Retinal pigment epithelial cell (primary cell): Measurements from ENCODE around the gene TMEM131.

ENCODE experiments used
- DNase-seq: peaks from one replicate; pipeline ENCODE4 v3.0.0-alpha.2; 2010; ENCODE audit warnings: low read depth
- H3K4me3 ChIP-seq: 2 replicates; pipeline ENCODE4 v1.5.1; 2011; ENCODE audit warnings: mild to moderate bottlenecking, low read length, control low read depth, moderate library complexity
- CTCF ChIP-seq: conservative IDR thresholded peaks from 2 replicates; pipeline ENCODE4 v1.5.1; 2011; ENCODE audit warnings: low read depth, low read length, control low read depth, inconsistent platforms

The TMEM131 gene

GRCh38 chr2:97738179-97739019 lies 257.3 kb downstream of the TMEM131 start:
- no peak for DNase-seq
- no peak overlapping the region for H3K4me3 ChIP-seq
- no peak for TF ChIP-seq CTCF

- DNase-seq, result no peak
- no peak for TF ChIP-seq CTCF
- H3K4me3 ChIP-seq, result no peak overlapping the region
These were observed 258.1 kb downstream of the TMEM131 start for GRCh38 chr2:97737421-97738178.

- H3K4me3 ChIP-seq, result no peak overlapping the region
- no peak for DNase-seq
- no peak for TF ChIP-seq CTCF
These were observed 259.0 kb downstream of the TMEM131 start for GRCh38 chr2:97736608-97737330.

GRCh38 chr2:97736185-97736584 lies 259.6 kb downstream of the TMEM131 start:
- DNase-seq, result no peak
- H3K4me3 ChIP-seq, result no peak overlapping the region
- no peak for TF ChIP-seq CTCF

- H3K4me3 ChIP-seq, result no peak overlapping the region
- DNase-seq, result no peak
- no peak for TF ChIP-seq CTCF
These were observed 260.6 kb downstream of the TMEM131 start for GRCh38 chr2:97735161-97735561.

- no peak for DNase-seq
- no peak overlapping the region for H3K4me3 ChIP-seq
- no peak for TF ChIP-seq CTCF
These were observed 261.4 kb downstream of the TMEM131 start for GRCh38 chr2:97734061-97735051.
